ENCODE measurements around the gene XXYLT1.
A peak's percentile ranks its signal among the peaks of the same experiment; 100 is the strongest.
"Not testable (repeated sequence)": the region's sequence is repeated elsewhere in the genome, so short reads cannot be mapped to it uniquely, and the experiment has no call there.

The XXYLT1 gene

GRCh38 chr3:195249858-195250464 lies 21.0 kb downstream of the XXYLT1 start:
- no peak for DNase-seq

GRCh38 chr3:195249057-195249770 lies 21.7 kb downstream of the XXYLT1 start:
- DNase-seq = no peak

GRCh38 chr3:195248281-195248680 lies 22.7 kb downstream of the XXYLT1 start:
- no peak for DNase-seq

- no peak for DNase-seq
These were observed 23.1 kb downstream of the XXYLT1 start for GRCh38 chr3:195247863-195248189.

- DNase-seq = no peak
These were observed 23.7 kb downstream of the XXYLT1 start for GRCh38 chr3:195247086-195247862.

GRCh38 chr3:195246581-195246995 lies 24.4 kb downstream of the XXYLT1 start:
- DNase-seq = peak; percentile 46

- no peak for DNase-seq
These were observed 25.4 kb downstream of the XXYLT1 start for GRCh38 chr3:195245531-195245951.

- DNase-seq = no peak
These were observed 29.2 kb downstream of the XXYLT1 start for GRCh38 chr3:195241592-195242355.

- DNase-seq = no peak
These were observed 30.0 kb downstream of the XXYLT1 start for GRCh38 chr3:195240939-195241338.

GRCh38 chr3:195240171-195240701 lies 30.7 kb downstream of the XXYLT1 start:
- DNase-seq = no peak

GRCh38 chr3:195239121-195239520 lies 31.8 kb downstream of the XXYLT1 start:
- no peak for DNase-seq

GRCh38 chr3:195238586-195239118 lies 32.3 kb downstream of the XXYLT1 start:
- peak; percentile 68 for DNase-seq

- DNase-seq = no peak
These were observed 32.8 kb downstream of the XXYLT1 start for GRCh38 chr3:195238081-195238571.

GRCh38 chr3:195236801-195237570 lies 34.0 kb downstream of the XXYLT1 start:
- no peak for DNase-seq

GRCh38 chr3:195236076-195236798 lies 34.7 kb downstream of the XXYLT1 start:
- no peak for DNase-seq

GRCh38 chr3:195230244-195230643 lies 40.7 kb downstream of the XXYLT1 start:
- DNase-seq = no peak

GRCh38 chr3:195228886-195229285 lies 42.1 kb downstream of the XXYLT1 start:
- not testable (repeated sequence) for DNase-seq

GRCh38 chr3:195227871-195228270 lies 43.1 kb downstream of the XXYLT1 start:
- no peak for DNase-seq

GRCh38 chr3:195226900-195227447 lies 44.0 kb downstream of the XXYLT1 start:
- DNase-seq = no peak

- no peak for DNase-seq
These were observed 44.5 kb downstream of the XXYLT1 start for GRCh38 chr3:195226445-195226844.

All from fibroblast of skin of right quadriceps (primary cell).